Vagina (tissue), 2 donors: Measurements from ENCODE around the gene UNC13A. TPM values are rescaled to one million over a fixed set of nuclear protein-coding genes. Genes with fewer than 3 reads are reported as not detected.
A peak's percentile ranks its signal among the peaks of the same experiment; 100 is the strongest.

Experiments
- DNase-seq, 2 donors: peaks; one replicate each; pipeline ENCODE4 v3.0.0-alpha.2; 2017; ENCODE audit errors: extremely low spot score in 2 of 2
- H3K27ac ChIP-seq: fragments of 200-600 bp; sonication (generic); one replicate; pipeline ENCODE4 v1.5.1; 2019
- H3K27me3 ChIP-seq: fragments of 200-600 bp; sonication (generic); one replicate; pipeline ENCODE4 v1.5.1; 2019
- H3K36me3 ChIP-seq, 2 donors: fragments of 200-600 bp; sonication (generic); one replicate each; pipeline ENCODE4 v1.5.1; 2017 to 2019
- H3K4me1 ChIP-seq: fragments of 200-600 bp; sonication (generic); one replicate; pipeline ENCODE4 v1.5.1; 2019
- H3K4me3 ChIP-seq, 2 donors: fragments of 200-600 bp; sonication (generic); 1 replicate in 1 of 2; 2 replicates in 1 of 2; pipeline ENCODE4 v1.5.1; 2016 to 2019
- H3K9me3 ChIP-seq: fragments of 200-600 bp; sonication (generic); one replicate; pipeline ENCODE4 v1.5.1; 2019
- POLR2A ChIP-seq, 2 donors: fragments of 450-650 bp; IDR thresholded peaks; one replicate each; pipeline ENCODE4 v1.6.1; 2017; ENCODE audit warnings: antibody characterized with exemption in 2 of 2, mild to moderate bottlenecking in 2 of 2, moderate library complexity in 2 of 2
- POLR2AphosphoS5 ChIP-seq, 2 donors: sonication (generic); formaldehyde crosslinking; IDR thresholded peaks; one replicate each; pipeline ENCODE4 v1.9.0; 2017; ENCODE audit warnings: antibody characterized with exemption in 2 of 2, mild to moderate bottlenecking in 2 of 2, low read depth in 1 of 2; ENCODE audit not compliant: insufficient read depth in 1 of 2
- intact Hi-C: fragments of 100-400 bp; cut with DNase I; formaldehyde crosslinking; loops from one replicate; pipeline ENCODE4 v1.15.1; 2023
- total RNA-seq: library from RNA; depleted of rRNA; stranded (reverse); fragments of >200 nt; gene quantifications from one replicate; pipeline ENCODE4 v1.2.3, GENCODE V29; 2016
- TF ChIP-seq, protein P1 (sequence below), 3 experiments: fragments of 450-650 bp in 2 of 3; fragments of 200-600 bp in 1 of 3; sonication (generic) in 1 of 3; IDR thresholded peaks; one replicate each; pipeline ENCODE4 v1.5.1; 2017 to 2019; ENCODE audit warnings: antibody characterized with exemption in 3 of 3, mild to moderate bottlenecking in 2 of 3, moderate library complexity in 2 of 3

Gene UNC13A
- total RNA-seq, 1 donor from 2014 or later: 0.49 TPM

DNA sequence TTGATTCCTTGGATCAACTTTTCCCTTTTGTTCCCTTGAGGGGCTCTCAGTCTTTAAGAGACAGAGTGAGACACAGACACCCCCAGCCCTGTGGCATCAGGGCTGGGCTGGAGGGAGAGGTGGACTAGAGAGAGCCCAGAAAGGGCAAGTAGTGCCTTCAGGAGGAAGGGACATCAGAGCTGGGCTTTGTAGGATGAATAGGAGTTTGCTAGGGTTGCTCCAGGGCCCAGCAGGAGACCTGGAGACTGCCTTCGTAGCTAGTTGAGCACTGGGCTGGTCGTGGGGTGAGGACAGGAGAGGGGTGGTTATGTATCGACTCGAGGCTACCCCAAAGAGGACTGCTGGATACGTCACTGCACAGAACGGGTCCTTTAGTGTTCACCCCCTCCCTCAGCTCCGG, 36.5 kb upstream of the UNC13A start:
- H3K27ac ChIP-seq: no peak overlapping the region
- no peaks in the 10 kb centered on the region for H3K9me3 ChIP-seq
- intact Hi-C loops: no loop called here
- no peaks in the 10 kb centered on the region for H3K27me3 ChIP-seq
- TF ChIP-seq, protein P1, sequence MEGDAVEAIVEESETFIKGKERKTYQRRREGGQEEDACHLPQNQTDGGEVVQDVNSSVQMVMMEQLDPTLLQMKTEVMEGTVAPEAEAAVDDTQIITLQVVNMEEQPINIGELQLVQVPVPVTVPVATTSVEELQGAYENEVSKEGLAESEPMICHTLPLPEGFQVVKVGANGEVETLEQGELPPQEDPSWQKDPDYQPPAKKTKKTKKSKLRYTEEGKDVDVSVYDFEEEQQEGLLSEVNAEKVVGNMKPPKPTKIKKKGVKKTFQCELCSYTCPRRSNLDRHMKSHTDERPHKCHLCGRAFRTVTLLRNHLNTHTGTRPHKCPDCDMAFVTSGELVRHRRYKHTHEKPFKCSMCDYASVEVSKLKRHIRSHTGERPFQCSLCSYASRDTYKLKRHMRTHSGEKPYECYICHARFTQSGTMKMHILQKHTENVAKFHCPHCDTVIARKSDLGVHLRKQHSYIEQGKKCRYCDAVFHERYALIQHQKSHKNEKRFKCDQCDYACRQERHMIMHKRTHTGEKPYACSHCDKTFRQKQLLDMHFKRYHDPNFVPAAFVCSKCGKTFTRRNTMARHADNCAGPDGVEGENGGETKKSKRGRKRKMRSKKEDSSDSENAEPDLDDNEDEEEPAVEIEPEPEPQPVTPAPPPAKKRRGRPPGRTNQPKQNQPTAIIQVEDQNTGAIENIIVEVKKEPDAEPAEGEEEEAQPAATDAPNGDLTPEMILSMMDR (IDR thresholded peaks at IDR 0.05): no peak
- no peak for TF ChIP-seq POLR2A (IDR thresholded peaks at IDR 0.05)
- TF ChIP-seq POLR2AphosphoS5 (IDR thresholded peaks at IDR 0.05; ENCODE audit: insufficient read depth in 1 of 2, low read depth in 1 of 2): no peak
- H3K36me3 ChIP-seq: peaks cover 0 to 61% of the 10 kb centered on the region in 2 donors
- H3K4me3 ChIP-seq: no peak overlapping the region
- H3K4me1 ChIP-seq: peaks cover 28% of the 10 kb centered on the region
- no peak for DNase-seq

DNA sequence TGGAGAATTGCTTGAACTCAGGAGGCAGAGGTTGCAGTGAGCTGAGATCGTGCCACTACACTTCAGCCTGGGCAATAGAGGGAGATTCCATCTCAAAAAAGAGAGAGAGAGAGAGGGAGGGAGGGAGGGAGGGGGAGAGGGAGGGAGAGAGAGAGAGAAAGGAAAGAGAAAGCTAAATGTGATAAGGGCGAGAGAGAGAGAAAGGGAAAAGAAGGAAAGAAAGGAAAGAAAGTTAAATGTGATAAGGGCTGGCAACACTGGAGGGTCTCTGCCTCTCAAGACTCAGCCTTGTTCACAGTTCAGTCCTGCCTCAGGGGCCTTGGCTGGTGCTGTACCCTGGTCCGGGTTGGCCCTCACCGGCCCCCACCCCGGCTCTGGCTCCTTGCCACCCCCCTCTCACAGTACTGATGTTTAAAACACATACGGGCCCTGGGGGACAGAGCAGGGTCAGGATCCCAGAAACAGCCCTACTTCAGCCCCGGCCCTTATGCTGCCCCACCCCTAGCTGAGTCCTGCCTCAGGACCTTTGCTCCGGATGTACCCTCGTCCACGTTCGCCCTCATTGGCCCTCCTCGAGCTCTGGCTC, 34.6 kb upstream of the UNC13A start:
- intact Hi-C loops: no loop called here
- TF ChIP-seq, protein P1 (IDR thresholded peaks at IDR 0.05): no peak
- TF ChIP-seq POLR2A (IDR thresholded peaks at IDR 0.05) (no peak), POLR2AphosphoS5 (IDR thresholded peaks at IDR 0.05; ENCODE audit: insufficient read depth in 1 of 2, low read depth in 1 of 2) (no peak)
- Histone ChIP-seq H3K27me3 (no peaks in the 10 kb centered on the region), H3K27ac (no peak overlapping the region), H3K36me3 (peaks cover 0 to 42% of the 10 kb centered on the region in 2 donors), H3K9me3 (no peaks in the 10 kb centered on the region), H3K4me3 (no peak overlapping the region), H3K4me1 (peaks cover 39% of the 10 kb centered on the region)
- DNase-seq: no peak

DNA sequence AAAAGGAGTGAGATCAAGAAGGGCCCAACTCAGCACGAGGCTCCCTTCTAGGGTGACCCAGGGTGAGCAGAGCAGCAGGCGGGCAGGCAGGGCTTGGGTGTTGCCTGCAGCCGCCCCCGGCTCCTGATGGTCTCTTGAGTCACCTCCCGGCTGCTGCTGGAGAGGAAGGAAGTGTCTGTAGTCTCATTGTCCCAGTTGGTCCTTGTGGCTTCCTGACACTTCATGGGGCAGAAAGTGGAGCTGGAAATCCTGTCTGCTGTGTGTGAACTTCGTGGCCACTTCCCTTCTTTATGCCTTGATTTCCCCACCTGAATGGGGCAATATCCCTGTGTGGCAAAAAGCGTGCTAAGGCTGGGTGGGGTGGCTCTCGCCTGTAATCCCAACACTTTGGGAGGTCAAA, 33.7 kb upstream of the UNC13A start:
- intact Hi-C loops: no loop called here
- H3K27ac ChIP-seq: no peak overlapping the region
- no peak for DNase-seq
- peaks cover 0 to 33% of the 10 kb centered on the region in 2 donors for H3K36me3 ChIP-seq
- H3K9me3 ChIP-seq: no peaks in the 10 kb centered on the region
- TF ChIP-seq, protein P1 (IDR thresholded peaks at IDR 0.05): no peak
- TF ChIP-seq POLR2A (IDR thresholded peaks at IDR 0.05) (no peak), POLR2AphosphoS5 (IDR thresholded peaks at IDR 0.05; ENCODE audit: insufficient read depth in 1 of 2, low read depth in 1 of 2) (peak in 1 of 2 donors; percentile 30)
- H3K4me3 ChIP-seq: no peak overlapping the region
- H3K4me1 ChIP-seq: peaks cover 48% of the 10 kb centered on the region
- H3K27me3 ChIP-seq: no peaks in the 10 kb centered on the region

DNA sequence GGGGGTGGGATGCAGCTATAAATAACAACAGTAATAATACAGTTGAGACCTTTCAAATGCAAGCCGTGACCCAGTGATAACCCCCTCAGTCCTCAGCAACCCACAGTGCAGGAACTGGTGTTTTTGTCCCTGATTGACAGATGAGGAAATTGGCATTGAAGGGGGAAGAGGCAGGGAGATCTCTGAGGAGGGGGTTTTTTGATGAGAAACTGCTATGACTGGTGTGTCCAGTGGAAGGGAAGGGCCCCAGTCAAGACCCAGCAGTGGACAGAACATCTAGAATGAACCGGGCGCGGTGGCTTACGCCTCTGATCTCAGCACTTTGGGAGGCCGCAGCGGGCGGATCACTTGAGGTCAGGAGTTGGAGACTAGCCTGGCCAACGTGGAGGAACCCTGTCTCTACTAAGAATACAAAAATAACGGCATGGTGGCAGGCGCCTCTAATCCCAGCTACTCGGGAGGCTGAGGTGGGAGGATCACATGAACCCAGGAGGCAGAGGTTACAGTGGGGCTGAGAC, 33.0 kb upstream of the UNC13A start:
- Histone ChIP-seq H3K4me3 (peak overlapping the region; percentile 85 to 98), H3K4me1 (peaks cover 49% of the 10 kb centered on the region), H3K27ac (no peak overlapping the region), H3K27me3 (no peaks in the 10 kb centered on the region), H3K36me3 (peaks cover 0 to 27% of the 10 kb centered on the region in 2 donors), H3K9me3 (no peaks in the 10 kb centered on the region)
- DNase-seq: no peak
- intact Hi-C loops: no loop called here
- TF ChIP-seq, protein P1 (IDR thresholded peaks at IDR 0.05): no peak

DNA sequence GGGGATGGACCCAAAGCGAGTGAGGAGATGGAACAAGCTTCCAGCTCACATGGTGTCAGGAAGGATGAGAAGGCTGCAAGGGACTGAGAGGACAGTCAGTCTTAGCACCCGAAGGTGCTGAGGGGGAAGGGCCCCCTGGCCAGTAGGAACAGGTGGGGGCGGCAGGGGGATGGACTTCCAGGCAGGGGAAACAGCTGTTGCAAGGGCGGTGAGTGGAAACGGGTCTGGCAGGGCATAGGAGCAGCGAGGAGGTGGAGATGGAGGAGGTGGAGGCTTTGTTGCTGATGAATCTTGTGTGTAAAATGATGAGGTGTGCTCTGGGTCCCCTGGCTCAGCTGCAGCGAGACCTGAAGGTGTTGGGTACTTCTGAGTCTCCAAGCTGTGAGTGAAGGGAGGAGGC, 32.3 kb upstream of the UNC13A start:
- H3K4me3 ChIP-seq: peak overlapping the region; percentile 85 to 98
- peak overlapping the region; percentile 53 for H3K27ac ChIP-seq
- intact Hi-C loops: no loop called here
- DNase-seq: no peak
- TF ChIP-seq, protein P1 (IDR thresholded peaks at IDR 0.05): no peak
- TF ChIP-seq POLR2A (IDR thresholded peaks at IDR 0.05): no peak
- no peak for TF ChIP-seq POLR2AphosphoS5 (IDR thresholded peaks at IDR 0.05; ENCODE audit: insufficient read depth in 1 of 2, low read depth in 1 of 2)
- H3K27me3 ChIP-seq: no peaks in the 10 kb centered on the region
- peaks cover 49% of the 10 kb centered on the region for H3K4me1 ChIP-seq
- H3K36me3 ChIP-seq: peaks cover 0 to 19% of the 10 kb centered on the region in 2 donors
- no peaks in the 10 kb centered on the region for H3K9me3 ChIP-seq
